ENCODE data around the gene XRN2. TPM values are rescaled to one million over a fixed set of nuclear protein-coding genes. Genes with fewer than 3 reads are reported as not detected.
A peak's percentile ranks its signal among the peaks of the same experiment; 100 is the strongest.

Gene XRN2
- total and polyA plus RNA-seq, 7 experiments from 2014 or later = 51.7 to 83.2 (median 61.7) TPM

DNA sequence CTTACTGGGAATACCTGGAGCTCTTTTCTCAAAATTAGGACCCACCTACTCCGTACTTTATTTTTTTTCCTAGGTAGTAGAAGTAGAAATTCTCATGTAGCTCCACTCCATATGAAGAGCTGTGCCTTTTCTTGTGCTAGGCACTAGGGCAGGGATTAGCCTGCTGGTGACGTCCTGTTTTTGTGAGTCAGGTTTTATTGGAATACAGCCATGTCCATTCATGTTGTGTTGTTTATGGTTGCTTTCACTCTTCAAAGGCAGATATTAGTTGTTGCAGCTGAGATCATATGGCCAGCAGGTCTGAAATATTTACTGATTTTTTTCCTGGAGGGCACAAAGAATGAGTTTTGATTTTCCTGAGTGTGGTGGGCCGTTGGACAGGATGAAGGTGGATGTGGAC is 20.5 kb downstream of the XRN2 start:
- peaks cover 0 to 42% (median 12%) of the 10 kb centered on the region in 11 donors for H3K9me3 Mint-ChIP-seq
- peaks cover 50 to 78% (median 72%) of the 10 kb centered on the region in 7 donors for H3K4me1 Mint-ChIP-seq
- ATAC-seq = no peak
- H3K27me3 ChIP-seq (ENCODE audit: control insufficient read depth in 2 of 2, insufficient read depth in 2 of 2, low read length in 2 of 2) = no peaks in the 10 kb centered on the region
- CTCF ChIA-PET = no interaction called here
- peaks cover 0 to 7% (median 0%) of the 10 kb centered on the region in 3 experiments for H3K9me3 ChIP-seq (ENCODE audit: control insufficient read depth in 2 of 3, low read length in 3 of 3)
- H3K4me3 Mint-ChIP-seq = peak overlapping the region in 7 of 10 donors; percentile 13 to 70 (median 61)
- POLR2A ChIA-PET = interaction anchor here (3.4 kb wide), 1 partner anchor 21 kb away, joined by 20 read pairs; the partner anchor contains the start of gene XRN2
- H3K4me3 ChIP-seq (ENCODE audit: low read length) = no peak overlapping the region
- H3K27ac Mint-ChIP-seq = peak overlapping the region in 7 of 9 donors; percentile 30 to 72 (median 67)
- H3K4me1 ChIP-seq (ENCODE audit: control insufficient read depth in 2 of 2, insufficient read depth in 2 of 2, low read length in 2 of 2) = peaks cover 30 to 37% of the 10 kb centered on the region in 2 donors
- intact Hi-C loops (cut with micrococcal nuclease) = loop anchor here in 1 of 2 donors (1.0 kb wide), 1 partner anchor 20 kb away; the partner anchor contains the start of gene XRN2
- no peak for DNase-seq
- H3K36me3 ChIP-seq (ENCODE audit: control insufficient read depth in 2 of 3, insufficient read depth in 3 of 3, low read length in 3 of 3) = peaks cover 0 to 3% (median 0%) of the 10 kb centered on the region in 3 experiments
- H3K27me3 Mint-ChIP-seq = no peaks in the 10 kb centered on the region
- no peak overlapping the region for H3K27ac ChIP-seq (ENCODE audit: low read depth, low read length)
- H3K36me3 Mint-ChIP-seq = peaks cover 4 to 46% (median 42%) of the 10 kb centered on the region in 5 donors

DNA sequence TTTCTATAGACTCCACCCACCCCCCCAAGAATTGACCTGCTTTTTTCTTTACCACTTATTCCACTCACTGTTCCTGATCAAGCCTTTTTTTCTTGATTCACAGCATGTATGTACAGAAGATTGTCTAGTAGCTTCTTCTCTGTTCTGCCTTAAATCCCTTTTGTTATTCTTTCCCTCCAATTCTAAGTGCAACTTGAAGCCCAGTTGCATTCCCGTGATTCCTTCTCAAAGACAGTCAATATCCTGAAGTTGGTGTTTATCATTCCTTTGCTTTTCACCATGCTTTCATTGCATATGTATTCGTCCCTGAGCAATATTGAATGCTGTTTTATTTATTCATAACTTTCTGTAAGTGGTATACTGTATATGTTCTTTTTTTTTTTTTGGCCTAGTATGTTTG is 21.0 kb downstream of the XRN2 start:
- intact Hi-C loops (cut with micrococcal nuclease) = no loop called here
- H3K36me3 ChIP-seq (ENCODE audit: control insufficient read depth in 2 of 3, insufficient read depth in 3 of 3, low read length in 3 of 3) = peaks cover 0 to 8% (median 3%) of the 10 kb centered on the region in 3 experiments
- peaks cover 0 to 4% (median 0%) of the 10 kb centered on the region in 3 experiments for H3K9me3 ChIP-seq (ENCODE audit: control insufficient read depth in 2 of 3, low read length in 3 of 3)
- no peak overlapping the region for H3K27ac ChIP-seq (ENCODE audit: low read depth, low read length)
- Mint-ChIP-seq H3K4me1 (peaks cover 45 to 78% (median 70%) of the 10 kb centered on the region in 7 donors), H3K36me3 (peaks cover 4 to 44% (median 40%) of the 10 kb centered on the region in 5 donors), H3K4me3 (peak overlapping the region in 9 of 10 donors; percentile 14 to 70 (median 60)), H3K9me3 (peaks cover 0 to 37% (median 9%) of the 10 kb centered on the region in 11 donors), H3K27me3 (no peaks in the 10 kb centered on the region), H3K27ac (peak overlapping the region in 8 of 9 donors; percentile 20 to 83 (median 67))
- peaks cover 30 to 37% of the 10 kb centered on the region in 2 donors for H3K4me1 ChIP-seq (ENCODE audit: control insufficient read depth in 2 of 2, insufficient read depth in 2 of 2, low read length in 2 of 2)
- no peak overlapping the region for H3K4me3 ChIP-seq (ENCODE audit: low read length)
- CTCF ChIA-PET = no interaction called here
- POLR2A ChIA-PET = interaction anchor here (3.4 kb wide), 1 partner anchor 21 kb away, joined by 20 read pairs; the partner anchor contains the start of gene XRN2
- DNase-seq (no peak), ATAC-seq (no peak)
- H3K27me3 ChIP-seq (ENCODE audit: control insufficient read depth in 2 of 2, insufficient read depth in 2 of 2, low read length in 2 of 2) = no peaks in the 10 kb centered on the region

DNA sequence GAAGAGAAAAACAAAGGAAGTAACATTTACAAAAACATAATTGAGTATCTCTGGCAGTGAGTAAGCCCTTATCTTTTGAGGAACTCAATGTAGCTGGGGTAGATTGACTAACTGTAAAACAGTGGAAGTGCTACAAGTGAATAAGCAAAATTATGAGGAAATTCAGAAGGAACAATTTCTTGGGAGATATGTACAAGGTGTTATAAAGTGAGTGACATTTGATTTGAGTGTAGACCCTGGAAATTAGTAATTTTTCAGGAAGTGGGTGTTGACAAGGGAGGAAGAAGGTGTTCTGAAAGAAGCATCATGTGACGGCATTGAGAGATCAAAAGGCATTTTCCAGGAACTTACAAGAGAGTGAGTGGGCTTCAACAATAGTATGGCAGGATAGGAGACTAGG is 22.2 kb downstream of the XRN2 start:
- peaks cover 4 to 48% (median 42%) of the 10 kb centered on the region in 5 donors for H3K36me3 Mint-ChIP-seq
- peaks cover 0 to 28% (median 7%) of the 10 kb centered on the region in 11 donors for H3K9me3 Mint-ChIP-seq
- Histone ChIP-seq H3K9me3 (ENCODE audit: control insufficient read depth in 2 of 3, low read length in 3 of 3) (no peaks in the 10 kb centered on the region), H3K36me3 (ENCODE audit: control insufficient read depth in 2 of 3, insufficient read depth in 3 of 3, low read length in 3 of 3) (peaks cover 0 to 10% (median 5%) of the 10 kb centered on the region in 3 experiments), H3K4me1 (ENCODE audit: control insufficient read depth in 2 of 2, insufficient read depth in 2 of 2, low read length in 2 of 2) (peaks cover 30 to 37% of the 10 kb centered on the region in 2 donors), H3K27me3 (ENCODE audit: control insufficient read depth in 2 of 2, insufficient read depth in 2 of 2, low read length in 2 of 2) (no peaks in the 10 kb centered on the region), H3K27ac (ENCODE audit: low read depth, low read length) (no peak overlapping the region), H3K4me3 (ENCODE audit: low read length) (peak overlapping the region; percentile 8)
- ATAC-seq (peak; percentile 77), DNase-seq (no peak)
- no peaks in the 10 kb centered on the region for H3K27me3 Mint-ChIP-seq
- peak overlapping the region; percentile 34 to 75 (median 68) for H3K4me3 Mint-ChIP-seq
- POLR2A ChIA-PET = interaction anchor here (0.7 to 3.4 kb wide), 4 partner anchors 11 to 27 kb away, joined by 3 to 20 read pairs (median 3); partner anchors contain the start of gene XRN2
- peaks cover 44 to 83% (median 69%) of the 10 kb centered on the region in 7 donors for H3K4me1 Mint-ChIP-seq
- H3K27ac Mint-ChIP-seq = peak overlapping the region; percentile 14 to 79 (median 43)
- intact Hi-C loops (cut with micrococcal nuclease) = loop anchor here in 1 of 2 donors (1.0 kb wide), 1 partner anchor 22 kb away; the partner anchor contains the start of gene XRN2
- CTCF ChIA-PET = no interaction called here

DNA sequence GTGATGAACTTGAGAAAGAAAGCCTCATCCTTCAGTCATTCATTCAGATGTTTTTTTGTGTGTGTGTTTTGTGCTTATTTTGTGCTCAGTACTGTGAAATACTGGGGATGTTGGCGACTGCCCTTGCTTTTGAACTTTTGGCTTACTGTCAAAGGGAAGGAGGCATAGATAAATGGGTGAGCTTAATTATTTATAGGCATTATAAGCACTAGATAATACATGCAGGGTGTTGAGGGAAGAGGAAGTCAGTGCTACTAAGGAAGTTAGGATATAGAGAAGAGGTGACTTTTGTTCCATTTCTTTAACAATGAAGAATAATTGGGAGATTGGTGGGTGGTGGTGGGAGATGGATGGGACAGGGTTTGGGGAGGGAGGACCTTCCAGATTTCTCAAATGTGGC is 23.6 kb downstream of the XRN2 start:
- peaks cover 0 to 17% (median 2%) of the 10 kb centered on the region in 11 donors for H3K9me3 Mint-ChIP-seq

DNA sequence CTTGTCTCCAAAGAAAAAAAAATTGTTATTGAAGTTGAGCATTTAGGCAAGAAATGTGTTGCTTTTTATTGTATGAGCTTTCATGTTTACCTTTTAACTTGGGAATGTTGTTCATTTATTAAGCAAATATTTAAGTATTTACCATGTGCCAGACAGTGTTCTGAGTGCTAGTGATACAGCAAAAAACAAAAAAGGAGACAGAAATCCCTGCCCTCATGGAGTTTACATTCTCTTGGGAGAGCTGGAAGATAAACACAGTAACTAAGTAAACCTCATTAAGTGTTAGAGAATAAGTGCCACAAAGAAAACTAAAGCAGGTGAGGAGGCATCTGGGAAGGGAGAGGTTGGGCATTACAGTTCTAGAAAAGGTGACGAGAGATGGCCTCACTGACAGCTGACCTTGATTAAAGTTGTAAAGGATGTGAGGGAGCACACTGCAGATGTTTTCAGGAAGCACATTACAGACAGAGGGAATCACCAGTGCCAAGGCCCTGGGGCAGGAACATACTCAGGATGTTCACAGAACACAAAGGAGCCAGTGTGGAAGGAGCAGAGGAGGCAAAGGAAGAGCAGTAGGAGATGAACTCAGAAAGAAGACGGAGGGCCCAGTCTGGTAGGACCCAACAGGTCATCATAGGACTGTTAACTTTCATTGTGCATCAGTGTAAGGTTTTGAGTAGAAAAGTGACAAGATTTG is 33.5 kb downstream of the XRN2 start:
- no peak overlapping the region for H3K27ac ChIP-seq (ENCODE audit: low read depth, low read length)
- H3K4me3 ChIP-seq (ENCODE audit: low read length) = no peak overlapping the region
- H3K27me3 ChIP-seq (ENCODE audit: control insufficient read depth in 2 of 2, insufficient read depth in 2 of 2, low read length in 2 of 2) = no peaks in the 10 kb centered on the region
- Mint-ChIP-seq H3K36me3 (peaks cover 41 to 83% (median 64%) of the 10 kb centered on the region in 5 donors), H3K9me3 (no peaks in the 10 kb centered on the region), H3K4me1 (peaks cover 4 to 40% (median 17%) of the 10 kb centered on the region in 7 donors), H3K27ac (peak overlapping the region in 5 of 9 donors; percentile 11 to 42 (median 25)), H3K4me3 (no peak overlapping the region), H3K27me3 (no peaks in the 10 kb centered on the region)
- POLR2A ChIA-PET = interaction anchor here (0.7 kb wide), 1 partner anchor 12 kb away, joined by 3 read pairs; no protein-coding TSS in a partner anchor
- DNase-seq = no peak
- H3K9me3 ChIP-seq (ENCODE audit: control insufficient read depth in 2 of 3, low read length in 3 of 3) = no peaks in the 10 kb centered on the region
- intact Hi-C loops (cut with micrococcal nuclease) = no loop called here
- CTCF ChIA-PET = no interaction called here
- no peaks in the 10 kb centered on the region for H3K4me1 ChIP-seq (ENCODE audit: control insufficient read depth in 2 of 2, insufficient read depth in 2 of 2, low read length in 2 of 2)
- H3K36me3 ChIP-seq (ENCODE audit: control insufficient read depth in 2 of 3, insufficient read depth in 3 of 3, low read length in 3 of 3) = peaks cover 23 to 83% (median 34%) of the 10 kb centered on the region in 3 experiments
- no peak for ATAC-seq

More for the DNA sequence above, 23.6 kb downstream of the XRN2 start:
- peaks cover 30 to 37% of the 10 kb centered on the region in 2 donors for H3K4me1 ChIP-seq (ENCODE audit: control insufficient read depth in 2 of 2, insufficient read depth in 2 of 2, low read length in 2 of 2)
- ChIA-PET CTCF (no interaction called here), POLR2A (interaction anchor here (0.5 to 1.9 kb wide), 2 partner anchors 23 to 63 kb away, joined by 3 to 5 read pairs; partner anchors contain the start of gene XRN2)
- ATAC-seq (no peak), DNase-seq (no peak)
- H3K36me3 ChIP-seq (ENCODE audit: control insufficient read depth in 2 of 3, insufficient read depth in 3 of 3, low read length in 3 of 3) = peaks cover 2 to 12% (median 5%) of the 10 kb centered on the region in 3 experiments
- intact Hi-C loops (cut with micrococcal nuclease) = no loop called here
- no peaks in the 10 kb centered on the region for H3K27me3 ChIP-seq (ENCODE audit: control insufficient read depth in 2 of 2, insufficient read depth in 2 of 2, low read length in 2 of 2)
- no peak overlapping the region for H3K27ac ChIP-seq (ENCODE audit: low read depth, low read length)
- H3K27me3 Mint-ChIP-seq = no peaks in the 10 kb centered on the region
- peaks cover 42 to 77% (median 63%) of the 10 kb centered on the region in 7 donors for H3K4me1 Mint-ChIP-seq
- H3K9me3 ChIP-seq (ENCODE audit: control insufficient read depth in 2 of 3, low read length in 3 of 3) = no peaks in the 10 kb centered on the region
- peak overlapping the region in 5 of 9 donors; percentile 3 to 73 (median 61) for H3K27ac Mint-ChIP-seq
- peaks cover 5 to 47% (median 36%) of the 10 kb centered on the region in 5 donors for H3K36me3 Mint-ChIP-seq
- H3K4me3 Mint-ChIP-seq = peak overlapping the region in 4 of 10 donors; percentile 7 to 30 (median 18)
- H3K4me3 ChIP-seq (ENCODE audit: low read length) = no peak overlapping the region

DNA sequence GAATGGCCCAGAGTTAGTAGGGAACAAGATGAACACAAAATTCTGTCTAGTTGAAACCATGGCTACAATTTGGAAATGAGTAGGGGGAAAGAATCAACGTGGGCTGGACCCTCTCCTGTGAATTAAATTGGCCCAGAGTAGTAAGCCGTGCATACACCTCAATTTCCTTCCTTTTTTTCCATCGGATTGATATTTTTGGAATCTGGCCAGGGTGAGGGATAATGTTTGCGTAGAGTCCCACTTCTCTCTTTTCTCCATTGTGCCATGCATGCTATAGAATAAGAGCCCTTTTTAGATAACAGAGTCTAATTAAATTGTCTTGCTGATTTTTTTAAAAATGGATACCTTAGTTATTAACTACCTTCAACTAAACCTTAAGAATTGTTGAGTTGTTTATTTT is 35.2 kb downstream of the XRN2 start:
- DNase-seq = no peak
- H3K27ac ChIP-seq (ENCODE audit: low read depth, low read length) = no peak overlapping the region
- Mint-ChIP-seq H3K27ac (peak overlapping the region in 1 of 9 donors; percentile 38), H3K4me1 (peaks cover 4 to 35% (median 14%) of the 10 kb centered on the region in 7 donors), H3K4me3 (no peak overlapping the region), H3K36me3 (peaks cover 38 to 74% (median 59%) of the 10 kb centered on the region in 5 donors), H3K27me3 (no peaks in the 10 kb centered on the region), H3K9me3 (no peaks in the 10 kb centered on the region)
- ChIA-PET CTCF (no interaction called here), POLR2A (interaction anchor here (0.8 kb wide), 1 partner anchor 31 kb away, joined by 3 read pairs; no protein-coding TSS in a partner anchor)
- no peak overlapping the region for H3K4me3 ChIP-seq (ENCODE audit: low read length)
- intact Hi-C loops (cut with micrococcal nuclease) = no loop called here
- no peaks in the 10 kb centered on the region for H3K9me3 ChIP-seq (ENCODE audit: control insufficient read depth in 2 of 3, low read length in 3 of 3)
- H3K4me1 ChIP-seq (ENCODE audit: control insufficient read depth in 2 of 2, insufficient read depth in 2 of 2, low read length in 2 of 2) = no peaks in the 10 kb centered on the region
- H3K36me3 ChIP-seq (ENCODE audit: control insufficient read depth in 2 of 3, insufficient read depth in 3 of 3, low read length in 3 of 3) = peaks cover 12 to 76% (median 25%) of the 10 kb centered on the region in 3 experiments
- no peak for ATAC-seq
- no peaks in the 10 kb centered on the region for H3K27me3 ChIP-seq (ENCODE audit: control insufficient read depth in 2 of 2, insufficient read depth in 2 of 2, low read length in 2 of 2)
